Left lung (tissue), 10 donors: ENCODE data around the gene SLC44A5. TPM values are rescaled to one million over a fixed set of nuclear protein-coding genes. Genes with fewer than 3 reads are reported as not detected.

ENCODE experiments used
- ATAC-seq: fragments of 200-7000 bp; cut with Tn5 transposase; one replicate; pipeline ENCODE4 v1.9.1; 2020; ENCODE audit warnings: moderate library complexity
- DNase-seq, 4 donors: peaks; one replicate each; pipeline ENCODE4 v3.0.0-alpha.2; 2013 to 2020
- H3K27ac ChIP-seq, 2 donors: fragments of 200-600 bp; sonication (generic) in 1 of 2; one replicate each; pipeline versions ENCODE4 v1.5.0 to v1.8.0; 2020 to 2021
- H3K27me3 ChIP-seq, 2 donors: fragments of 200-600 bp; sonication (generic) in 1 of 2; one replicate each; pipeline versions ENCODE4 v1.5.0 to v1.8.0; 2020 to 2021
- H3K36me3 ChIP-seq, 2 donors: fragments of 200-600 bp; sonication (generic) in 1 of 2; one replicate each; pipeline versions ENCODE4 v1.5.0 to v1.8.0; 2020 to 2021
- H3K4me1 ChIP-seq, 2 donors: fragments of 200-600 bp; one replicate each; pipeline ENCODE4 v1.8.0; 2021
- H3K4me3 ChIP-seq, 2 donors: fragments of 200-600 bp; sonication (generic) in 1 of 2; one replicate each; pipeline versions ENCODE4 v1.5.0 to v1.8.0; 2020 to 2021; ENCODE audit warnings: mild to moderate bottlenecking in 1 of 2
- H3K9me3 ChIP-seq, 2 donors: fragments of 200-600 bp; sonication (generic) in 1 of 2; one replicate each; pipeline versions ENCODE4 v1.5.0 to v1.8.0; 2020 to 2021
- intact Hi-C, 2 donors: fragments of 100-400 bp; cut with DNase I; formaldehyde crosslinking; loops; one replicate each; pipeline versions ENCODE4 v1.11.2 to v1.14.2; 2022
- polyA plus RNA-seq, 6 donors: library from polyadenylated mRNA; unstranded; fragments of 120-200 nt; gene quantifications; one replicate each; pipeline ENCODE4 v1.2.1, GENCODE V29; 2013; ENCODE audit not compliant: insufficient read length in 6 of 6
- total RNA-seq, 2 donors: library from RNA; stranded (reverse); fragmentation: NEBNext Ultra II Directional; extraction: Animal tissue kit (Norgen Biotek cat#: 25700); gene quantifications; one replicate each; pipeline ENCODE4 v1.2.1, GENCODE V29; 2021
- TF ChIP-seq, protein P1 (sequence below), 2 donors: fragments of 200-600 bp; sonication (generic) in 1 of 2; IDR thresholded peaks; one replicate each; pipeline versions ENCODE4 v1.5.0 to v1.8.0; 2021; ENCODE audit warnings: antibody characterized with exemption in 2 of 2
- donor health status: DM: no; HTN: yes; CAD: no.
- donor health status: DM: no; HTN: no; CAD: no.

Gene SLC44A5
- total and polyA plus RNA-seq, 8 donors, result 0.09 to 6.4 (median 2.7) TPM

- H3K36me3 ChIP-seq, result no peaks in the 10 kb centered on the region
- H3K27ac ChIP-seq, result no peak overlapping the region
- TF ChIP-seq, protein P1, sequence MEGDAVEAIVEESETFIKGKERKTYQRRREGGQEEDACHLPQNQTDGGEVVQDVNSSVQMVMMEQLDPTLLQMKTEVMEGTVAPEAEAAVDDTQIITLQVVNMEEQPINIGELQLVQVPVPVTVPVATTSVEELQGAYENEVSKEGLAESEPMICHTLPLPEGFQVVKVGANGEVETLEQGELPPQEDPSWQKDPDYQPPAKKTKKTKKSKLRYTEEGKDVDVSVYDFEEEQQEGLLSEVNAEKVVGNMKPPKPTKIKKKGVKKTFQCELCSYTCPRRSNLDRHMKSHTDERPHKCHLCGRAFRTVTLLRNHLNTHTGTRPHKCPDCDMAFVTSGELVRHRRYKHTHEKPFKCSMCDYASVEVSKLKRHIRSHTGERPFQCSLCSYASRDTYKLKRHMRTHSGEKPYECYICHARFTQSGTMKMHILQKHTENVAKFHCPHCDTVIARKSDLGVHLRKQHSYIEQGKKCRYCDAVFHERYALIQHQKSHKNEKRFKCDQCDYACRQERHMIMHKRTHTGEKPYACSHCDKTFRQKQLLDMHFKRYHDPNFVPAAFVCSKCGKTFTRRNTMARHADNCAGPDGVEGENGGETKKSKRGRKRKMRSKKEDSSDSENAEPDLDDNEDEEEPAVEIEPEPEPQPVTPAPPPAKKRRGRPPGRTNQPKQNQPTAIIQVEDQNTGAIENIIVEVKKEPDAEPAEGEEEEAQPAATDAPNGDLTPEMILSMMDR (IDR thresholded peaks at IDR 0.05), result no peak
- no peaks in the 10 kb centered on the region for H3K27me3 ChIP-seq
- intact Hi-C loops, result no loop called here
- ATAC-seq (no peak), DNase-seq (no peak)
- H3K4me3 ChIP-seq, result no peak overlapping the region
- no peaks in the 10 kb centered on the region for H3K9me3 ChIP-seq
- no peaks in the 10 kb centered on the region for H3K4me1 ChIP-seq
Measured at GRCh38 chr1:75245239-75245638, 365.7 kb downstream of the SLC44A5 start.

DNA sequence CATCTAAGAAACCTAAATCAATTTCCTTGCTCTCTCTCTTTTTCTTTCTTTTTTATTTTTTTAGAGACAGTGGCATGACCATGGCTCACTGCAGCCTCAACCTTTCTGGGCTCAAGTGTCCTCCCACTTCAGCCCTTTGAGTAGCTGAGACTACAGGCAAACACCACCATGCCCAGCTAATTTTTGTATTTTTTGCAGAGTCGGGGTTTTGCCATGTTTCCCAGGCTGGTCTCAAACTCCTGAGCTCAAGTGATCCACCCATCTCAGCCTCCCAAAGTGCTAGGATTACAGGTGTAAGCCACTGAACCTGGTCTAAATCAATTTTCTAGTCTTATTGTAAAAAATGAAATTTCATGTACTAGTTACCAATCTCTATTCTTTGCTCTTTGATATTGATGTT is 367.8 kb downstream of the SLC44A5 start:
- no peaks in the 10 kb centered on the region for H3K27me3 ChIP-seq
- no peaks in the 10 kb centered on the region for H3K36me3 ChIP-seq
- H3K4me1 ChIP-seq, result no peaks in the 10 kb centered on the region
- ATAC-seq (no peak), DNase-seq (no peak)
- no peak overlapping the region for H3K4me3 ChIP-seq
- TF ChIP-seq, protein P1 (IDR thresholded peaks at IDR 0.05), result no peak
- H3K9me3 ChIP-seq, result no peaks in the 10 kb centered on the region
- no peak overlapping the region for H3K27ac ChIP-seq
- intact Hi-C loops, result no loop called here

- H3K27ac ChIP-seq, result no peak overlapping the region
- no peaks in the 10 kb centered on the region for H3K27me3 ChIP-seq
- ATAC-seq, result no peak
- no peaks in the 10 kb centered on the region for H3K36me3 ChIP-seq
- DNase-seq, result no peak
- H3K4me1 ChIP-seq, result no peaks in the 10 kb centered on the region
- intact Hi-C loops, result no loop called here
- no peaks in the 10 kb centered on the region for H3K9me3 ChIP-seq
- no peak overlapping the region for H3K4me3 ChIP-seq
- TF ChIP-seq, protein P1 (IDR thresholded peaks at IDR 0.05), result no peak
Measured at GRCh38 chr1:75237316-75237715, 373.6 kb downstream of the SLC44A5 start.

DNA sequence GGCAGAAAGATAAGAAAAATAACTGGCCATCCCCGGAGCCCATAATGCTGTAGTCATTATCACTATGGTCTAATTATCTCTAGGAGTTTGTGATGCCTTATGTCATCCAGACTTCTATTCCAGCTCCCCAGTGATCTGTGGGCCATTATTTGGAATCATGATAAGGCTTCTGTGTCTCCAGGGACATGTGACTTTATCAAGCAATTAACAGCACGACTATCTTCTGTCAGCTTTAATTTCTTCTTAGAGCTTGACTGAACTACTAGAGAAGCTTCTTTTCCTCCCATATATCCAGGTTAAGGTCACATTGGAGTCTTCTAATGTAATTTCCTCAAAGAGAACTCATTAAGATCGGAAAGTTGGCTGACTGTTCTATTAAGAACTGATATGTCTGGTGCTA is 376.4 kb downstream of the SLC44A5 start:
- intact Hi-C loops, result no loop called here
- no peaks in the 10 kb centered on the region for H3K9me3 ChIP-seq
- H3K4me3 ChIP-seq, result no peak overlapping the region
- H3K27ac ChIP-seq, result no peak overlapping the region
- no peaks in the 10 kb centered on the region for H3K27me3 ChIP-seq
- TF ChIP-seq, protein P1 (IDR thresholded peaks at IDR 0.05), result no peak
- no peak for ATAC-seq
- no peaks in the 10 kb centered on the region for H3K4me1 ChIP-seq
- no peak for DNase-seq
- H3K36me3 ChIP-seq, result no peaks in the 10 kb centered on the region

DNA sequence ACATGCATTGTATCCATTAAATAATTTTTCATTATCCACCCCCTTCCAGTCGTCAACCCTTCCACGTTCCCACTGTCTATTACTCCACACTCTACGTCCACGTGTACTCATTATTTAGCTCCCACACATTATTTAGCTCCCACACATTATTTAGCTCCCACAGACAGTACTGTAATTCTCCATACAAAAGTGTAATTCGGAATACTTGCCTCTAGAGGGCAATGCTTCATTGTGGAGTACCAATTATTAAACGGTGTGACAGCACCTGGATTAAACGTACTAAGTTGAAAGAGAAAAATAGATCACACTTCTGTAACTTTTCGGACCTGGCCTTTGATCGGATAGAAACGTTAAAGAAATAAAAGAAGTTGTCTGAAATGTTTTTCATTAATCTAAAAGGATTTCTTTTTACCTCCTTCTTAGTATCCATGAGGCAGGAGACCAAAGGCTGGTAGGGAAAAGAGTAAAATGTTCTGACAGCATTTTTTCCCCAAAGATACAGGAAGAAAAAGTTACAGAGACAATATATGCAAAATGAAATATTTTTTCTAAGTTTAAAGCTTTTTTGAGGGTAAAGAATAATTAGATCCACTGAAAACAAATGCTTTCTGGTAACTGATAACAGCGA is 377.5 kb downstream of the SLC44A5 start:
- Histone ChIP-seq H3K36me3 (no peaks in the 10 kb centered on the region), H3K27ac (no peak overlapping the region), H3K4me1 (no peaks in the 10 kb centered on the region), H3K4me3 (no peak overlapping the region), H3K9me3 (no peaks in the 10 kb centered on the region), H3K27me3 (no peaks in the 10 kb centered on the region)
- intact Hi-C loops, result no loop called here
- DNase-seq (peak in 1 of 4 donors; percentile 19), ATAC-seq (peak; percentile 88)
- TF ChIP-seq, protein P1 (IDR thresholded peaks at IDR 0.05), result peak; percentile 34 to 55
